Measurements from ENCODE around the gene PFKFB3.

GRCh38 chr10:6167456-6167855, 35.3 kb upstream of the PFKFB3 start:
- TF ChIP-seq CTCF (IDR thresholded peaks at IDR 0.05): no peak
- TF ChIP-seq POLR2A (IDR thresholded peaks at IDR 0.05): no peak
- TF ChIP-seq EP300 (IDR thresholded peaks at IDR 0.05): no peak
